Activated CD4-positive, CD25-positive, alpha-beta regulatory T cell treated with anti-CD3 and anti-CD28 coated beads, Interleukin-2, amount 50 U/mL, for 24 hours (primary cell): ENCODE results near the gene SLC39A7.

Experiments
- ATAC-seq, 2 donors: fragments of 150-1000 bp; cut with Tn5 transposase; one replicate each; pipeline ENCODE4 v1.10.0; 2021; ENCODE audit warnings: mild to moderate bottlenecking in 1 of 2, moderate library complexity in 1 of 2

Gene SLC39A7

GRCh38 chr6:33200219-33201146 lies at the start of gene SLC39A7, which contains the start of gene RXRB:
Gene SLC39A7, plus strand, starts transcription at chr6:33200867. Its CDS starts 379 bp downstream, at chr6:33201246.
Gene RXRB, minus strand, starts transcription at chr6:33200665. Its CDS starts 189 bp downstream, at chr6:33200476.
- peak; percentile 62 to 67 for ATAC-seq

GRCh38 chr6:33151050-33151449 lies 49.6 kb upstream of the SLC39A7 start:
- ATAC-seq = no peak

GRCh38 chr6:33154349-33154748 lies 46.3 kb upstream of the SLC39A7 start:
- ATAC-seq = no peak

GRCh38 chr6:33156561-33156960 lies 44.1 kb upstream of the SLC39A7 start:
- no peak for ATAC-seq

GRCh38 chr6:33156964-33157363 lies 43.7 kb upstream of the SLC39A7 start:
- ATAC-seq = no peak

- no peak for ATAC-seq
Observed at GRCh38 chr6:33160096-33160495, 40.6 kb upstream of the SLC39A7 start.

GRCh38 chr6:33160728-33161344 lies 39.8 kb upstream of the SLC39A7 start:
- ATAC-seq = no peak

- peak; percentile 92 to 95 for ATAC-seq
Observed at GRCh38 chr6:33161354-33162331, 39.0 kb upstream of the SLC39A7 start.

GRCh38 chr6:33163540-33163939 lies 37.1 kb upstream of the SLC39A7 start:
- ATAC-seq = no peak

GRCh38 chr6:33164176-33164575 lies 36.5 kb upstream of the SLC39A7 start:
- ATAC-seq = no peak

- no peak for ATAC-seq
Observed at GRCh38 chr6:33164665-33165373, 35.8 kb upstream of the SLC39A7 start.

GRCh38 chr6:33165581-33166258 lies 34.9 kb upstream of the SLC39A7 start:
- ATAC-seq = no peak

GRCh38 chr6:33166363-33166762 lies 34.3 kb upstream of the SLC39A7 start:
- ATAC-seq = no peak

GRCh38 chr6:33166811-33167210 lies 33.9 kb upstream of the SLC39A7 start:
- no peak for ATAC-seq

GRCh38 chr6:33167374-33168283 lies 33.0 kb upstream of the SLC39A7 start:
- no peak for ATAC-seq

- ATAC-seq = no peak
Observed at GRCh38 chr6:33168284-33168601, 32.4 kb upstream of the SLC39A7 start.

GRCh38 chr6:33168639-33169038 lies 32.0 kb upstream of the SLC39A7 start:
- ATAC-seq = no peak

- no peak for ATAC-seq
Observed at GRCh38 chr6:33169291-33170175, 31.1 kb upstream of the SLC39A7 start.
